Stimulated activated CD8-positive, alpha-beta memory T cell treated with anti-CD3 and anti-CD28 coated beads, Interleukin-4, amount 100 ng/mL, for 1 hour (primary cell): Measurements from ENCODE around the gene ODF2L.

Experiments used
- DNase-seq, 2 donors: peaks; one replicate each; pipeline ENCODE4 v3.0.0-alpha.2; 2020; ENCODE audit warnings: low read depth in 2 of 2, low spot score in 1 of 2

ODF2L gene, protein sequence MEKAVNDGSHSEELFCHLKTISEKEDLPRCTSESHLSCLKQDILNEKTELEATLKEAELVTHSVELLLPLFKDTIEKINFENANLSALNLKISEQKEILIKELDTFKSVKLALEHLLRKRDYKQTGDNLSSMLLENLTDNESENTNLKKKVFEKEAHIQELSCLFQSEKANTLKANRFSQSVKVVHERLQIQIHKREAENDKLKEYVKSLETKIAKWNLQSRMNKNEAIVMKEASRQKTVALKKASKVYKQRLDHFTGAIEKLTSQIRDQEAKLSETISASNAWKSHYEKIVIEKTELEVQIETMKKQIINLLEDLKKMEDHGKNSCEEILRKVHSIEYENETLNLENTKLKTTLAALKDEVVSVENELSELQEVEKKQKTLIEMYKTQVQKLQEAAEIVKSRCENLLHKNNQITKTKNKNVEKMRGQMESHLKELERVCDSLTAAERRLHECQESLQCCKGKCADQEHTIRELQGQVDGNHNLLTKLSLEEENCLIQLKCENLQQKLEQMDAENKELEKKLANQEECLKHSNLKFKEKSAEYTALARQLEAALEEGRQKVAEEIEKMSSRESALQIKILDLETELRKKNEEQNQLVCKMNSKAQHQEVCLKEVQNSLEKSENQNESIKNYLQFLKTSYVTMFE

DNA sequence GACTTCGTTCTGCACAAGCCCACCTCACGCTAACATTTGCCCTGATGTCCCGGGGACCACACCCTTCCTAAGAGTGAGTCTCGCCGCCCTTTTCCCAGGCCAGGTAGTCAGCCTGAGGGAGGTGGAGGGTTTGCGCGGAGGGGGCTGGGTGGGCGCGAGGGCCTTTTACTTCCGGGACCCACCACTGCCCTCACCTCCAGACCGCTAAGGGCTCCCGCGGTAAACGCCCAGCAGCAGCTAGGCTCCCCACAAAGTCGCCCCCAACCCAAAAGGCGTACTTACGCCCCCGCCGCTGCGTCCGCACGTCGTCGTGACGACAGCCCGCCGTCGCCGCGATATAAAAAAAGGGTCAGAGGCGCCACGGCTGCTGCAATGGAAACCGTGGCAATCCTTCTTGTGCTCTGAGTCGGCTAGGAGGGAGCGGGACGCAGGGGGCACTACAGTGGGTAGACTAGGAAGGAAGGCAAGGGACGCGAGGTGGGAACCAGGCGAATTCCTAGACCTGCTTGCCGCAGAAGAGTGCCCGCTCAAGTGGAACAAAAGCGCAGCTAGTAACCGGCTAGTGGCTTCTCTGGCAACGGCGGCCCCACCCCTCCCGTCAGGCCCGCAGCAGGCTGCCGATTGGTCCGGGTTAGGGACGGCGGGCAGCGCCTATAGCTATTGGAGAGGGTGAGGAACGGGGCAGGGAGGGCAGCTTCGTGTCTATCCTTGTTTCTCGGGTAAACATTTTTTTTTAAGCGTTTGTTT is at the start of gene ODF2L:
Gene ODF2L (minus strand): TSS at position 573 of the 747 bp plus-strand sequence. CDS start 9,296 bp downstream, outside the sequence.
- peak; percentile 62 to 79 for DNase-seq

DNA sequence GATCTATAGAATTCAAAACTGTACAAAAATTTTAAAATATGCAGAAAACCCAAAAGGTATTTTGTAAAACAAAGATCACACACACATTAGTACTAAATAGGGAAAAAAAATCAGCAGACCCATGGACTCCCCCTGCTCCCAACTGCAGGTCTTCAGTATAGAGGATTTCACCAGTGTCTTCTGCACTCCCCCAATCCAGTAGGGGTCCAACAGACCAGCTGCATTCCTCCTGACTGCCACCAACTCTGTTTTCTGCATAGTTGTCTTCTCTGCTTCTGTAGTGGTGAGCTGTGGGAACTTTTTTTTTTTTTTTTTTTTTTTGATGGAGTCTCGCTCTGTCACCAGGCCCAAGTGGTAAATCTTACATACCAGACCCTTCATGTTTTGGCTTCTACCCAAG is 49.8 kb upstream of the ODF2L start:
- no peak for DNase-seq

DNA sequence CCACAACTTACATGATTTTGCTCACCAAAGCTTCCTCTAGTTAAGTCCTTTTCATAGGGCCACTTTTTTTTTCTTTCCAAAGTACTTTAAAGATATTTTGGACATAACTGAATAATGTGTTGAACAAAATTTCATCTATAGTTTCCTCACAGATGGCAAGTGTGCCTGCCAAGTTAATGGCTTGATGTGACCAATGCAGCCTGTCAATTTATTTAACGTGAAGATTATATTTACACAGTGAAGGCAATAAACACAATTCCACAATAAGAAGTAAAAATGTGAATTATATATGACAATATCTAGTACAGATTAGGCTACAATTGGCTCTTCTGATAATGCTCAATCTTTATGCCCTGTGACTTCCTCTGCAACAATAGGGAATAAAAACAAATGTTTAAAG is 45.9 kb upstream of the ODF2L start:
- no peak for DNase-seq

DNA sequence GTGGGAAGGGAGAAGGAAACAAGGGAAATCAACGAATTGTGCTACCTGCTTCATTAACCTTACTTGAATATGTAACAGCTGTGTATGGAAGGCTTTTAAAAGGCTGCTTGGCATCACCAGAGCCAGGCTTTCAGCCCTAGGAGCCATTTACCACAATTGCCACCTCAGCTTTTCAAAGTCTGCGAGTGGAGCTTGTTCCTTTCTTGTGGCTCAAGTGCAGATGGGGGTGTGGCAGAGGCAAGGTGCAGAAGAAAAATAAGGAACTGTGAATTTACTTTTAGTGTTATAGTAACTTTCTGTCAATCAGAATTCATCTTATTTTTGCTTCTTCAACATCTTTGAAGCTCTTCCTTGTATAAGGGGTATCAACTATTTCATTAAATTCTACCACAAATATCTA is 45.5 kb upstream of the ODF2L start:
- no peak for DNase-seq

DNA sequence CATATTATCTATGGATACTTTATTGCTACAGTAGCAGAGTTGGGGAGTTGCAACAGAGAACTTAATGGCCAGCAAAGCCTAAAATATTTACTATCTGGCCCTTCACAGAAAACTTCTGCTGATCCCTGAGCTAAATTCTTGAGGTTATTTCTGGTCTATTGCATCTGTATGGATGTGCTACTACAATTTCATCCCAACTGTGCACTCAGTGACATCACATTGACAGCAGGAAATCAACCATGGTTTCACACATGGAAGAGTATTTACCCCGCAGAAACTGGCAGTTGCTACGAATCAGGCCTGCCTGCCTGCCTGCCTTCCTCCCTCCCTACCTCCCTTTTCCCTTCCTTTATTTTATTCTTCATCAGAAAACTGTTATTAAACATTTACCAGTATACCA is 39.9 kb upstream of the ODF2L start:
- DNase-seq, result no peak

DNA sequence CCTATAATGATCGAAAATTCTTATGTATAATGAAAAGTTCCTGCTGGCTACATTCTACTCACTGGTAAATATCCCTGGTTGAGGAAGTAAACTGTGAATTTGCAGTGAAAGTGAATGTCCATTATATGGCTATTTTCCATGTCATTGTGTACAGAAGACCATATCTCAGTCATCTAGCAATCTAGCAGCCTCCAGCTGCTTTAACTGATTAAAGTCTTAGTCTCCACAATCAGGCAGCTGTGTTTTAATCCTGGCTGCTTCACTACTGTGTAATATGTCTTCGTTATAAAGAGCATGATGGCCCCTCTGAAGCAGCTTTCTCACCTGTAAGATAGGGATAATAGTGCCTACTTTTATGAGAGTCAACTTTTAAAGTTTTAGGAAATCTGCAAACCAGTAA is 39.2 kb upstream of the ODF2L start:
- DNase-seq, result no peak

DNA sequence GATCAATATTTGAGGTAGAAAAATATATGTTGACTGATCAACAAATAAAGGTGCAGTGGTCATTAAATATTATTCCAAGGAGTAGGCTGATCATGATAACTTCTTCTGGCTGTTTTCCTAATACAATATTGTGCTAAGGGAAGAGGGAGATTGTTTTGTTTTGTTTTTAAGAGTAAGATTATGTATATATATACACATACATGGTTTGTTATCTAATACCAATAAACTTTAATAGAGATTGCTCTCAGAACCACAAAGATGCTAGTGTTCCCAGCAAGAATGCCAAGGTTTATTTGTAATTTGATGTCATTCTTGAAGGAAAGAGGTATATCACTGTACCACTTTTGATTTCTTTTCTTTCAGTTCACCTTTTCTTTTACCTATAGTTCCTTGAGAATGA is 37.9 kb upstream of the ODF2L start:
- DNase-seq, result no peak

DNA sequence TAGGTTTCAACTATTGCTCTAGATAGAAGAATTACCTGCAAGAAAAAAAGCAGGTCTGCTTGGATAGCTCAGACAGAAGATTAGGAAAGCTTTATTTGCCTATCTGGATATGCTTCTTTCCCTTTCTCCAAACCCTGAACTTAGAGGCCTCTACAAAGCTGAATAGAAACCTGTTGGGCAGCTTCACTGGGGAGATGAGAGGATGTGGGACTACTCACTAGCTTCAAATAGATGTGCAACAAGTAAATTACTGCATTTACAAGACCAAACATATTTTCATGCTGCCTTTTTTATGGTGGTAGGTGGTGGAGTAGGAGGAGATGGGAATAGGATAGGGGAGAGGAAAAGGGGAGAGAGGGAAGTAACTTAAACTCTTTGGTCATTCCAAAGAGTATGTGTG is 34.3 kb upstream of the ODF2L start:
- DNase-seq, result no peak

DNA sequence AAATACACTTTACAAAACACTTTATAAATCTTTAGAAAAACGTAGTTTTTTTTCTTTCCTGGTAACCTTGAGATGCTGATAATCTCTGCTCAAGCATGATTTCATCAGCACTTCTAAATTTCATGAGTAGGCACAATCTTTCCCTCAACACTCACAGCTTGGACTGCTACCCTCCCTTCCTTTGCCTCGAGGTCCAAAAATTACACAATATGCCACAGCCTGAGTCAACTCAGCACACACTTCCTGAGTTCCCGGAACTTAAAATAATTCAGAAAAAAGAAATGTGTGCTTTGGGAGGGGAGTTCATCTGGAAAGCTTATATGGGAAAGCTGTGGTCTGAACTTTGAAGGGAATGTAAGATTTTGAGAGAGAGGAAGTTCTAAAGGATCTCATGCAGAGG is 33.7 kb upstream of the ODF2L start:
- DNase-seq, result no peak

DNA sequence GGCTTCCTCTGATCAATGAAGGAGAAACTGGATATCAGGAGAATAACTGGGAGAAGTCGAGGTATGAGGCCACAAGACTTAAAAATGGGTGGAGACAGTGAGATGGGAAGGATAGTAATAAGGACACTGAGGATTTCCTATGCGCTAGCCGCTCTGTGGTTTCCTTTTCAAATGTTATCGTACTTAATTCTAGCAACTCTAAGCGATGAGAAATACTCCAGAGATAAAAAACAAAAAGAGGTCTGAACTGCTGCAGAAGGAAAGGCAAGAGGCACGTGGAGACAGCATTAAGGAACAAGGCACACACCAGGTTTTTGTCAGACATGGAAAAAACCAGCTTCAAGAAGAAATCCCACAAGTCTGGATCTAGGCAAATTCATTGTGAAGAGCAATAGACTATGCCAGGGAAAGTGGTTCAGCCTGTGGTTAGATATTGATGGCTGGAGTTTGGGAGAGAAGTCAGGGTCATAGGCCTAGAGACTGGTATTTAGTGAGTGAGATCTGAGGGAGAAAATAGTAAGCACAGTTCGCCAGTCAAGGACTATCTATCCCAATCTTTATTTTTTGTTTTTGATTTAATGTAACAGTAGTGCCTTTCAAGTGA is 33.1 kb upstream of the ODF2L start:
- no peak for DNase-seq

DNA sequence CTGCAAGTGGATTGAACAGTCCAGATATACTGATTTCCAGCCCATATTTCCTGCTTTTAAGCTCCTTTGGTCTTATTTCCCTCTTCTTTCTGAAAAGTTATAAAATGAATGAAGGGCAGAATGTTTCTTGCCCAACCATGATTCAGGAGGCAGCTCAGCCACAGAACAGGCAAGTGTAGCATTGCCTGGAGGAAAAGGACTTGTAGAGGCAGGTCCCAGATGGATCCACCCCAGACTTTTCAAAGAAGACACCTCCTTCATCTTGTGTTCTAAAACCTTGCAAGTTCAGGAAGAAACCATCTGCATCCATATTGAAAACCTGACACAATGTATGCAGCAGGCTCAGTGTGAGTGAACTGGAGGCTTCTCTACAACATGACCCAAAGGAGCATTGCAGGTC is 27.8 kb upstream of the ODF2L start, which contains the start of gene CLCA2:
Gene CLCA2 (plus strand): TSS at position 299 of the 400 bp plus-strand sequence. CDS start 77 bp downstream, at position 376.
- DNase-seq, result no peak

DNA sequence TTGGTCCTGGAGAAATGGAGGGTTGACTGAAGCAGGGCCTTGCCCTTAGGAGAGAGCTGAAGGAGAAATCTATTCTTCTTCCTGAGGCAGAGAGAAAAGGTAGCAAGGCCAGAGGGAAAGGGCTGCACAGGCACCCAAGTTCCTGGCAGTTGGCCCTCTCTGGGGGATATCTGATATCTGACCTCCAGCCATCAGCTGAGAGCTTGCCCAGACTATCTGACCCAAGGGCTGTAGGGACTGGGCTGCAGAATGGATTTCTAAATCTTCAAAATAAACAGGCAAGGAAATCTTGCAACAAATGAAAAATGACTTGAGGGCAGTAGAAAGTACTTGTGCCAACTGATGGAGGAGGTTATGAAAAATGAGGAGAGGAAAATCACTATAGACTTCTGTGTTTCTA is 27.4 kb upstream of the ODF2L start:
- no peak for DNase-seq

DNA sequence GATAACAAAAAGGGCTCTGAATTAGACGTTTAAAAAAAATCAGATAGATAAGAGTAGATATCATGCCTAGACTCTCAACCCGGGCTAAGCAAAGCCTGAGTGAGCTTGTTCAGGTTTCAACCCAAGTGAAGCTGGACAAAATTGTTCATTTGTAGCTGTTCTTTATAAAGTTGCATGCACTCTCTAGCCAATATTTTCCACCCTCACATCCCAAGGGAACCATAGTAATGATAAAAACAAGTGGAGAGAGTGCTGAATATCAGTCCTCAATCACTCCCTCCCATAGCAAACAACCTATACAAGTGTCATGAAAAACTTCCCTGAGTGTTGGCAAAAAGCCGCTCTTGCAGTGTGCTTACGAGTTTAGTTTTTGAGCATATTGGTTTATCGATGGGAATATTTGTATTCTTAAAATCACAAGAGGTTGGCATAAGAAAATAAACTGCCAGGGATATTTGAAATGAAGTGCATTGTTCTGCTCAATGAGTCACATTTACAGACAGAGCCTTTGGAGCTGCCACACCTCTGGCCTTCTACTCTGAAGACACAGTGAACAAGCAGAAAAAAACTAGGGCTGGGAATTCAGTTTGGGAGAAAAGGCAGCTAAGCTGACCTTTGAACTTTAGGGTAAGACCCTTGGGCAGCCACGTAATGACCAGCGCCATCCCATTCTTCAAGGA is 25.6 kb upstream of the ODF2L start:
- DNase-seq, result no peak

DNA sequence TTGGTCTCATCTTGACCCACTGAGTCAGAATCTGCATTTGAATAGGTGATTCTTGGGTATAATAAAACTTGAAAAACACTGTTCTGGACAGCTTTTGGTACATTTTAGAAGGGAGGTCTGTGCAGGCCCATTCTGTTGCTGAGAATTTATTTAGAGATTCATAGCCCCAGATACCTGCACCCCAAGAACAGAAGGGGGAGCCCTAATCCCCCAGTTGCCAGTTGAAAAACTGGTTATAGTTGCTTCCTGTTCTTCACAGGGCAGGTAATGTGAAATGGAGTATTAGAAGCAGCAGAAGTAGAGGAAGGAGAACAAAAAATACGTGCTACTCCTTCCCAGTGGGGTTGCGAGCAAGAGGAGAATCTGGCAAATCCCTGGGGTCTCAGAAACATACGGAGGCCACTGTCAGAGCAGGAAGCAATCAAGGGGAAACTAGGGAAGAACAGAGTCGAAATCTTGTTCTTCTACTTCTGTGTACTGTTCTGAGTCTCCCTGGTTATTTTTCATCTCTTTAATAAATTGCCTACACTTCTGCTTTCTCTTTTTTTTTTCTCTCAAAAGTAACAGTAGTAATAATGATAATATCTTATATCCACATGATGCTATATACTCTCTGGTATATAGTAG is 23.3 kb upstream of the ODF2L start:
- no peak for DNase-seq

DNA sequence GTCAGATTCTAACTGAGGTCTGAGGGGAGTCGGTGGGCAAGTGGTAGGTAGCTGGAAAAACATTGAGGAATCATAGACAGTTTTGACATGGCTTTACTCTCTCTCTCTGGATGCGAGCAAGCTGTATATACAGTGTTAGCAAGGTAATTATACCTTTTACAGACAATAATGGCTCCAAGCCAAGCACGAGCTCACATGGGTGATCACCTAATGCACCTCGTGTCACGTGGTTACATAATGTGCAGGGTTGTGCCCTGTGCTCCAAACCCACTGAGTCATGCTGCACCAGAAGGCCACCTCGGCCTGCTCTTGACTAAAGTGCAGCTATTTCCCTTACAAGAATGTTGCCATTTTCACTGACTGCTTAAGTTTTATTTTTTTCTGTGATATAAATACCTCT is 20.2 kb upstream of the ODF2L start:
- no peak for DNase-seq

DNA sequence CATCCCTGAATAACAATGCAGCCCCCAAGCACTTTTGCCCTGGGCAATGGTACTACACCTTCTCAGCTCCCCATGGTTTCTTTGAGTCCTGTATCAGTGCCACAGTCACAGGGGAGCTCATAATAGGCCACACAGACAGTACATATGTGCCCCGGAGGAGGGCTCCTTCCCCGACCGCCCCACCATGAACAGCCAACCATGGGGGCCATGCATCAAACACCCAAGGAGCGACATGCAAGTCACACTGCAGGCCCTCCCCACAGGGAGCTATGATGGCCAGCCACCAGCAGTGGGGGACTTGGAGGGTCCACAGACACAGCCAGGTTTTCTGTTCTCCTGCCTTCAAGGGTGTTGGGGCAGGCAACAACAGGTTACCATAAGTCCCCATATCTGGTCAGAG is 14.8 kb upstream of the ODF2L start:
- DNase-seq, result no peak

DNA sequence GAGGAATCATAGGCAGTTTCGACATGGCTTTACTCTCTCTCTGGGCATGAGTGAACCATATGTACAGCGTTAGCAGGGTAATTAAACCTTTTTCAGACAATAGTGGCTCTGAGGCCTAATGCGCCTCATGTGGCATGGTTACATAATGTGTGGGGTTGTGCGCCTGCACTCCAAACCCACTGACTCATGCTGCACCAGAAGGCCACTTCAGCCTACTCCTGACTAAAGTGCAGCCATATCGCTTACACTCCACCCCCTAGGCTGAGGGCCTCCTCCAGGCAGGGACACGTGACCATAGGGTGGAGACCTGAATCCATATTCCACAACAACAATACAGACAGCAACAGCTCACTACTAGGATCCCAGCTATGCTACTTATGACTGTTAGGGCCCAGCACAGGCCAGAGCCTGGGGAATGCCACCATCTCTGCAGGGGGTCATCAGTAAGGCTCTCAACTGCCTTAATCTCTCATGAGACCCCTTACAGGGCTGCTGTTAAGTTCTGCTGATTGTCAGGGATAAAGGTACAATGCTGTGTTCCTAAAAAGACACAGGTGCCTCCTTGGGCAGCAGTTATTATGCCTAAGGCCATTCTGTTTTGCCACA is 13.4 kb upstream of the ODF2L start:
- DNase-seq, result no peak

DNA sequence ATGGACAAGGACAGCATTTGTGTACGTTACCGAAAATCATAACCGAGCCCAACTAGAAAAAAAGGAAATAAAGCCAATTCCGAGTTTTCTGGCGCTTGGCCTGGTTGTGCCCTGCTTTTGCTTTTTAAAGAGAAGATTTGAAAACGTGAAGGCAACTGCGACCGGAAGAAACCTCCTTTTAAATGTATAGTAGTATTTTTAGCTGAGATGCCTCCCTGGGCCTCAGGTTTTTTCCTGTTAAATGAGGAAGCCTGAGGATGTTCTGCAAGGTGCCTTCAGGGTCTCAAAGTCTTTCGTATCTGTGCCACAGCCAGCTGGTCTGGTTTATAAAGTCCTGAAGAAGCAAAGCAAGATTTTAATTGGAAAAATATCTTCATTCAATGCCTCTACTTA is 371 bp upstream of the ODF2L start:
- no peak for DNase-seq

DNA sequence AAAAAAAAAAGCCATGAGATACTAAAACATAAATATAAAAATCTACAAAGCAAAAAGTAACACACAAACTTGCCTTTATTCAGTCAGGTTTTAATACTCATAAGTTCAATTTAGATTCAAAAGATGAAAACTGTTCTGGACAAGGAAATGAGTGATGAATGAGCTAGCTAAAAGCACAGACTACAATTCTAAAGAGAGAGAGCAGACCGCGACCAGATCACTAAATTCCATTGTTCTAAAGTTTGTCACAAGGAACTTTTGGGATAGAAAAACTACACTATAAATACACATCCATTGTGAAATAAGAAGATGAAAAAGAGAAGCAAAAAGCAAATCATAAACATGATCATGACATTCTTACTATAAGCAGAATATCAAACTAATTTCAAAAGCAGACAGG is 1.7 kb downstream of the ODF2L start:
- no peak for DNase-seq

DNA sequence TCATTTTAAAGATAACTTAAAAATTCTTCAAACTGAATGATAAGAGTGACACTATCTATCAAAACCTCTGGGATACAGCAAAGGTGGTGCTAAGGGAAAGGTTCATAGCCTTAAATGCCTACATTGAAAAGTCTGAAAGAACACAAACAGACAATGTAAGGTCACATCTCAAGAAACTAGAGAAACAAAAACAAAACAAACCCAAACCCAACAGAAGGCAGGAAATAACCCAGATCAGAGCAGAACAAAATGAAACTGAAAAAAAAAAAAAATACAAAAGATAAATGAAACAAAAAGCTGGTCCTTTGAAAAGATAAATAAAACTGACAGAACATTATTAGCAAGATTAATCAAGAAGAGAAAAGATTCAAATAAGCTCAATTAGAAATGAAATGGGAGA is 6.8 kb downstream of the ODF2L start:
- DNase-seq, result no peak
